GM18870 (cell line): ENCODE data around the gene SH3TC2.

Source experiments
- ATAC-seq: cut with Tn5 transposase; IDR thresholded peaks from one replicate; pipeline ENCODE4 v1.9.1; 2021; ENCODE audit warnings: moderate library complexity; ENCODE audit not compliant: unreplicated experiment

SH3TC2 gene

DNA sequence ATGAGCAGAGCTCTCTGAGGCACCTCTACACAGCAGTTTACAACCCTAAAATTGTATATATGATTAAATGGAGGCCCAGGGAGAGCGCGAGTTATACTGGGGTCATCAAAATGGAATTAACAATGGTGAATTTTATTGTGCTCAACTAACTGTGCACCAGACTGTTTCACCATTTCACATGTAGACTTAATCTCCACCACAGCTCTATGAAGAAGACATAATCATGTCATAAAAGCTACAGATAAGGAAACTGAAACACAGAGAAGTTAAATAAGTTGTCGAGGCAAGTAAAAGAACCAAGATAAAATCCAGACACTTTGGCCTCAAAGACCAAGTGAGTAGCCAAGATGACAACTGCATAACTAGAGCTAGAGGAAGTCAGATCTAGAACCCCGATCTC, 1.5 kb downstream of the SH3TC2 start:
- ATAC-seq, result no peak

DNA sequence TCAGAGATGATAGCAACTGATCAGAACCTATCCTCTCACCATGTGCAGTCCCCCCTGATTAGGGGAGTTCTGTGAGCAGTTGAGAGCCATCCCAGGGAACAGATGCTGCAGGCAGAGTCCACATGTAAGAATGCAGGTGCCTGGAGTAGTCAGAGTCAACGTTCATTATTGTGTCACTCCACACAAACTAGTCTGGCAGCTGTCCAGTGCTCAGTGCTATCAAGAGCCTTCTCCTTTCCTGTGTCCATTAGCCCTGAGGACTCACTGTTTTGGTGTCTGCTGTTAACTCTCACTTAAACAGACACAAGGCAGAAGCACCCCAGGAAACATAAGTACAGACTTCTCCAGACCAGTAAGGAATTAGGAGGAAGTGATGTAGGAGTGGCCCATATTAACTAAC, 2.5 kb downstream of the SH3TC2 start:
- no peak for ATAC-seq

DNA sequence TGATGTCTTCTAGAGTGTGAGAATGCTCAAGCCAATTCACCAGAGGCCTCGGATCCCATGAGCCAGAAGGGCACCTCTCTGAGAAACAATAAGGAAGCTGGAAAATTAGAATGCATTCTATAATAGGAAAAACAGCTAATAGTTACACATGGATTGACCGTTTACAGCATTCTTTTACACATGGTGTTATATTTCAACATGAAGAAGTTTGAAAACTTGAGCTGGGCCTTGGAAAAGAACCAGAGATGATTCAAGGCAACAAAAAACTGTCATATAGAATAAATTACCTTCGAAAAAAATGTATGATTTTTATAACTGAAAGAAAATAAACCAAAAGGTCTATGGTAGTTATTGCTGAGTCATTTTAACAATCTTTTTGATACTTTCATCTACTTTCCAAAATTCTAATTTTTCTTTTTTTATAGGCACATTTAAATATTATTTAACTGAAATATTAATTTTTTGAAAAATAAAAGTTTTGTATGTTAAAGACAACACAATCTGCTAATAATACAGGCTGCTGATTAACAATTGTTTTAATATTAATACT, 6.2 kb downstream of the SH3TC2 start:
- no peak for ATAC-seq

DNA sequence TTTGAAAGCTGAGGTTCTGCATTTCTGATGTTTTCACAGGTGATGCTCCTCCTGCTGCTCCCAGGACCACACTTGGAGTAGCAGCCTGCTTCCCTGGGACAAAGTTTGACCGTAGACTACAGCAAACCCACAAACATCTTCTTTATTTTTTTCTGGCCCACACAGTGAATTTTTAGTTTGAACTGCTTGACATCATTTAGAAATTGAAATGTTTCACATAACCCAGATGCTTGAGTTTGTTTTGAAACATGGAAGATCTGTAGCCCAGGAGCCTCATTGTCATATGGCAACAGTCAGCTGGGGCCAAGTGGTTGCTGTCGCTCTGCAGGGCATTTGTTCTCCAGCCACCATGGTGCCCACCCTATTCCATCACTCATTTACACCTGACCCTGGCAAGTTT, 8.4 kb downstream of the SH3TC2 start:
- ATAC-seq, result no peak

DNA sequence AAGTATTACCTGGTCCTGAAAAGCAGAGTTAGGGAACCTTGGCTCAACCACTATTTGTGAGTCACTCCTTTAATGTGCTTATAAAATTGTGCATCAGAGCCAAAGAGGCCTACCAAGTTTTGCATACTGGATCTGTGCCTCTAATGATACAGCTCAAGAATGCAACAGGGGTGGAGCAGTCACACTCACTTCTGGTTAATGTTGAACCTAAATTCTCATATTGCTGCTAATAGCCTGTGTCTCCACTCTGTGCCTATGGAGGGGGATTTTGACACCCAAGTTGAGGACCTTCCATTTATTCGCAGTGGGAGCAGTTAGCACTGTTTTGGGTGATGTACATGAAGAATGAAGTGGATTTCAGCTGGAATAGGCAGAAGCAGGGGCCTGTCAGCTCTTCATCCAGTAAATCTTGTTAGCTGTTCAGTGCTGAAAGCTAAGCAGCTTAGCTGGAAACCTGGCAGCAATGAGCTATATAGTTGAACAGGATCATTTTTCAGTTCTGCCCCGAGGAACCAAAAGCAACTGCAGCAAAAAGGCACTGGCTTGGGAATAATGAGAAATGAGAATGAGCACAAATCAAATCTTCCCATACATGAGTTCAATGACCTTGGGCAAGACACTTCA, 9.7 kb downstream of the SH3TC2 start:
- no peak for ATAC-seq

DNA sequence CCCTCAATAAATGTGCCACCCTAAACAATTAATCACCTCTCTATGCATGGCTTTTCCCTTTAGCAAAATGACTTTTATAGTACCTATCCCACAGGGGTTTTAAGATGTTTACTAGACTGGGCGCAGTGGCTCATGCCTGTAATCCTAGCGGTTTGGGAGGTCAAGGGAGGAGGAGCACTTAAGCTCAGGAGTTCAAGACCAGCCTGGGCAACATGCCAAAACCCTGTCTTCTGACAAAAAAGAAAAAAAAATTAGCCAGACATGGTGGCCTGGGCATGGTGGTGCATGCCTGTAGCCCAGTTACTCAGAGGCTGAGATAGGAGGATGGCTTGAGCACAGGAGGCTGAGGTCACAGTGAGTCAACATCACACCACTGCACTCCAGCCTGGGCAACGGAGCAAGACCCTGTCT, 13.5 kb downstream of the SH3TC2 start:
- no peak for ATAC-seq

DNA sequence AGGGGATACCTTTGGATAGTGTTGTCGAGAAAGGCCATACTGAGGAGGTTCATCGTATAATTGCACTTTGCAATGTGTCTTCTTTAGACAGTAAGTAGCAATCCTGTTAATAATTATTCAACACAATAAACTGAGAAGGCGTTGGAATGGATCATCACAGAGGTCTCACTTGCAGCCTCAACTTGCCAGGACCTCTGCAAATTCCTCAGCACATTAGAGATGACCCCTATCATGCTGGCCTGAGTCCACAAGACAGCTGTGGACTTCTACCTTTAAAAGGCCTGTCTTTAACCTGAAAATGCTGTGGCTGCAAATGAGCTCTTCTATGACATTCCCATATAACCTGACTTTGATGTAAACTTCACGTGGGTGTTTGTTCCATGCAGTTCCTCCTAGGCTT, 14.1 kb downstream of the SH3TC2 start:
- no peak for ATAC-seq

DNA sequence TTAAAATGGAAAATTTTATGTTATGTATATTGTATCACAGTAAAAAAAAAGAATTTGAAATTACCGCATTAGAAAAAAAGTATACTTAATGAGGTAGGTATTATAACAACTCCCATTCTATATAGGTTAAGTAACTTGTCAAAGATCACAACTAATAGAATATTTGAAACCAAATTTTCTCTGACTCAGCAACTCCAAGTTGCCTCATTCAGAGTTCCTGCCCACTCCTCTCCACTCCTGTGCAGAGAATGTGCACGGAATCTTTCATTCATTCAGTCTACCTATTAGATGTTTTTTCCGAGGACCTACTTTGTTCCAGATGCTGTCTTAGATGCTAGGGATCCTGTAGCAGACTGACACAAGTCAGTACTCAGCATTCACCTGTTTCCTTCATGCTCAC, 15.4 kb downstream of the SH3TC2 start:
- no peak for ATAC-seq

DNA sequence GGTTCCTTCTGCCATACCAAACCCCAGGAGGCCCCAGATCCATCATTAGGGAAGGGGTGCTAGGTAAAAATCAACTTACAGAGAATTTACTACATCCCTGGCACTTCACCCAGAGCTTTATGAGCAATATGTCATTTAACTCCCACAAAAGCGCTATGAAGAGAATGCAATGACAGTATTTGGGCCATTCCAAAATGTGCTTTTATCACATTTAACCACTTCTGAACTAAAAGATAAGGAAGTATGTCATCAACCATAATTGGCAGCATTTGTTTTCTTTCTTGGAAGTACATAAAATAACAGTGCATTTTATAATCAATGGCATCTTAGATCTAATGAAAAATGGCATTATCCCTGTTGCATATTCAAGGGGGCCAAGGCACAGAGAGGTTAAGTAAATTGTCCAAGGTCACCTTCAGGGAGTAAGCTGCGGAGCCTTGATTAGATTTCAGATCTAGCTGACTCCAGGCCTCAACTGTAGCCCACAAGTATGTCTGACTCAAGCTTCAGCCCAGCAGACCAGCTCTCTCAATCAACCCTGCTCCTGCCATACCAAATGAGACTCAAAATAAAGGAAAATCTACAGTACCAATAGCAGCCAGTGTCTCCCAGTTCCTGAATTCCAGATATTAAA, 16.5 kb downstream of the SH3TC2 start:
- no peak for ATAC-seq

DNA sequence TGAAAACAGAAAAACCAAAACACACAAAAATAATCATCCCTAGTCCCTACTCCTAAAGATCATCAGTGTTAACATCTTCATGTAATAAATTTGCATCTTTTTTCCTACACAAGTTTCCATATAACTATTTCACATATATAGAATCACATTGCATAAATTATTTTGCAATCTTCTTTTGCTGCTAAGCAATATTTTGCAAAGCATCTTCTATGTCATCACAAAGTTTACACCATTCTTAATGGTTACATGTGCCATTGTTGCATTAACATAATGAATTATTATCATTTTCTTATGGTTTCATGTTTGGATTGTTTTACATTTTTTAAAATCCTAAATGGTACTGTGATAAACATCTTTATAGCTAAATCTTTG, 17.8 kb downstream of the SH3TC2 start:
- ATAC-seq, result no peak

DNA sequence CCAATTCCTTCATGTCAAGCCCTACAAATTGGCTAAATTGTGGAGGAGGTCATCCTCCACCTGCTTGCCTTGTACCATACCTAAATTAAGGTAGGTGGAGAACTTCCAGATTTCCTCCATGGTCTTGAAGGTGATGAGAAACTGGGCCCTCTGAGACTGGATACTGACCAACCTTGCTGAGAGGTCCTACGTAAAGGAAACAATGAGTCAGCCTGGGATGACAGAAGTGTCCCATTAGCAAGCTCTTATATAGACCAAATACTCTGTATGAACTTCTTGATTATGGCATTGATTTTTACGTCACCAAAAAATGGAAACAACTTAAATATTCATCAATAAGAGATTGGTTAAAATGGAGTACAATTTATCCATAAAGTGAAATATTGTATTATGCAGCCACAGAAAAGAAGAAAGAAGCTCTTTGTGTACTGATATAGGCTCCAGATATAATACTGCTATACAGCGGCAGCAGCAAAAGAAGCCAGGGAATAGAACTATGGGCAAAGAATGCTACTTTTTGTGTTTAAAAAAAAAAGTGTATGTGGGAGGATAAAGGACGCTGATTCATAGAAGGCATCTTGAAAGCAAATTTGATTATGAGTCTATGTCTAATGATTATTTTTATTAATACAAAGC, 18.3 kb downstream of the SH3TC2 start:
- no peak for ATAC-seq

DNA sequence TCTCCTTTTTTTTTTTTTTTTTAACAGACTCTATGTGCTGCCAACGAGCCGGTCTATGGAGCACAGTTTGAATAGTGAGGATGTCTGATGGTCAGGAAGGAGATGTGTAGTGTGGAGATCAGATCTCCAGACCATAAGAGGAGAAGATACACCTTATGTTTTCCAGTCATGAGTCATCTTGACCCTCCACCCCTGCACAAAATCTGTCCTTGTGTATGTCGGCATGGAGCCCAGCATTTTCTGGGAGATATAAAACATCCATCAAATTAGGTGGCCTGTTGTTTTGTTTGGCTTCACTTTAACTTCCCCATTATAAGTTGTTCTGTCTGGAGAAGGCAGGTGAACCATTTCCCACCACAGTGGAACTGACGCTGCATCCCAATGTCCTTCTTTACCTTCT, 19.2 kb downstream of the SH3TC2 start:
- no peak for ATAC-seq

DNA sequence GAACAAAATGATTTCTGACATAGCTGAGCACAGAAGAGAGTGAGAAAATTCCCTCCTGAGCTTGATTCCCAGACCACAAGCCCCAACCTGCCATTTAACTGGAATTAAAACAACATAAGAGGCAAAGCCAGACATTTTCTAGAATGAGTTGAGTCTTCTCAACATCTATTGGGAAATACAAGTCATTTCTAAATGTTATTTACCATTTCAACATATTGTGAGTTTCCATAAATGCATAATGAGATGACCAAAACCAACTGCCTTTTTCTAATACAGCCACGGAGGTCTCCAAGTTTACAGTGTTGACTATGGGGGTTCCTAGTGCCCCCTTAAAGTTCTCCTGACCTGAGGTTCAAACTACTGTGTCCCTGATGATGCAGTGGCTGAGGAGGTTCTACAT, 20.0 kb downstream of the SH3TC2 start:
- no peak for ATAC-seq

DNA sequence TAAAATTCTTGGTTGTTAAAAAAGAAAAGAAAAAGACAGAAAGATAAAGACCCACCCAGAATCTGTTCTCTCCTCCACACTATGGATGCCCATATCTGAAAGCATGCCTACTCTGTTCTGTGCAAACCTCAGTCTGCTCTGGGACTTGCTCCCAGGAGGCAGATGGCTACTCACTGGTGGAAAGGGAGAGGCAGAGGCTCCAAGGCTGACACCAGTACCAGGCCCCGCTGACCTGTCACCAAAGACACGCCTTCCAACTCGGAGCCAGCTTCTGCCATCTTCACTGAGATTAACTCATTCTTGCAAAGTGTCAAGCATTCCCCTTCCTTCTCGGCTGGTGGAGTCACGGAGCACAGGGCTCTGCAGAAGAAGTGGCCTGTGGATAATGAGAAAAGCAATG, 21.6 kb downstream of the SH3TC2 start:
- no peak for ATAC-seq

DNA sequence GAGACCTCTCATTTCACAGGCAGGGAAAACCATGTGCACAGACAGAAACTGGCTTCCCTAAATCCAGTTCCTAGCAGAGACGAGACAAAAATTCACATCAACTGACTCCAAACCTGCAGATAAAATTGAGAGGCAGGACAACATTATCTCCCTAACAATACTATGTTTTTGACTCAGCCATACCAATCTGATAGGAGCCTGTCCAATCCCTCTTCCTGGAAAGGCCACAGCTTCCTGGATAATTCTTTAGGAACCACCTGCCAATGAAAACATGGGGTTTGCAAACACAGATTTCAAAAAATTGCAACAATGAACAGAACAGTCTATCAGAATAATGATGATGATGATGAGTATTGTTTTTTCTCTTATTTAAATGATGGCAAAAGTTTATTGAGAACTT, 22.4 kb downstream of the SH3TC2 start:
- no peak for ATAC-seq

DNA sequence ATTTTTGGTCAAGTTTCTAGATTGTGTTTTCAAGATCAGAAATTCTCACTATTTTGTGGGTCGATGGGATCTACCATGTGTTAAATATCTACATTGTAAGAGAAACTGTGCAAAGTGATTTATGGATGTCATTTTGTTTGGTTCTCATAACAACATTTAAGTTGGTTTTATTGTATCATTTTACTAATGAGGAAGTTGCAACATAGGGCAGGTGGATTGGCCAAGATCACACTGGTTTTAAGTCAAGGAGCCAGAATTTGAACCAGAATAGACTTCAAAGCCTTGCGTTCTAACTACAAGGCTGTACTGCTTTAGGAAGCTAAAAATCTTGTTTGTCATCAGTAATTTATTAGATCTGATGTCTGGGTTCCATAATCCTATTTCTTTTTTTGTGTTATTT, 23.4 kb downstream of the SH3TC2 start:
- no peak for ATAC-seq

DNA sequence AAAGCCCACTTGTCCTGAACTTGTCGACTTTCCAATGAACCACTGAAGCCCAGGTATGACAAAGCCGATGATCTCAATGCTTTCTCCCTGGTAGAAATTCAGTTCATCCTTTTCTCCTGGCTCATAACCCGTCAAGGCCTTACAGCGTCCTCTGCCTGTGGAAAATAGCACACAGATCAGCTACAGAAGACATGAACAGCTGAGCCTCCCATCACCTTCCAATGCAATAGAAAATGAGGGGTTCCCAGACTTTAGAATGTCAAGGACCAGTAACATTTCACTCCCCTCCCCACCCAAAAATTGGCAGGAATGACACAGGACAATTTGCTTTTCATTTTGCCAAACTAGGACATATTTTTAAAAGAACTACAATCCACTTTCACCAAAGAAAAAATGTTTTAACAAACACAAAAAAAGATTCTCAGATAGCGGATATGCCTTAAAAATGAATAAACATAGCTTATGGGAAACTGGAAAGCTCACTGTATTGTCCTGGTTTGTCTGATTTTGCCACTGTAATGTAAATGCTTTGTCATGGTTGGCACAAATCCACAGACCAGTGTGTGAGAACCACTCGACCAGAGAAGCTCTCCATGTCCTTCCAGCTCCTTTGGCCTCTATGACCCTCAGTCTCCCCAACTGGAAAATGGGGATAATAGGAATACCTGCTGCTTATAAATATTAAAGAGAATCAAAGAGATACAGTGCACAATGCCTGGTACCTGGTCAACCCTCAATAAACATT, 24.4 kb downstream of the SH3TC2 start:
- ATAC-seq, result no peak

DNA sequence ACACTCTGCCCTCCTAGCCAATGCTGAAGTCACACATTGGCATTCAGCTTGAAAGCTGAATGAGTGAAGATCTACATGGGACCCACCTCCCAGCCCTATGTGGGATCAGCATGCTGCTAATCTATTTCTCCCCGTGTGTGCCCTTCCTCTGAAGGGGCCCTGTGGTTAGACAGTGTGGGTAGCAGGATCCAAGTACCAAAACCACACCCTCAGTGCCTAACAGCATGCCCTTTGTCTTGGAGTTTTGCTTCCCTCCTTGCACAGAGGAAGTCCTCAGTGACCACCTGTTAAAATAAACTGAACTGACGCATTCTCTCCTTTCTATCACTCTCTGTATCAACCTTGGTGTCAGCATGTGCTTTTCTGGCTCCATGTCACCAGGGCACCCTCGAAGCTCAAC, 25.0 kb downstream of the SH3TC2 start:
- no peak for ATAC-seq

DNA sequence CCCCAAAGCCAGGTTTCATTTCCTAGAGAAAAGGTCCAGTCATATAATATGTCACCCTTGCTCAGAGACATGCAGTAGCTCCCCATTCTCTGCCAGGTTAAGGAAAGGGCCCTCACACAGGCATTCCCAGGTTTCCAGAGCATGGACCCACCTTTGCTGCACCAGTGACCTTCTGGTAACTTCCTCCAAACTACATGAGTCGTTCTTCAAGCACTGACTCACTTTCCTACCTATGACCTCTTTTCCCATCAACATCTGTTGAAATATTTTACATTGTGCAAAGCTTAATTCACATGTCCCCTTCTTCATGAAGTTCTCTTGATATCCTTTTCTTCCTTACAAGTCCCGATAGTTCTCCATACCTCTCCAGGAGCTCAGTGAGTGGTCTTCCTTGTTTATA, 25.9 kb downstream of the SH3TC2 start:
- no peak for ATAC-seq

DNA sequence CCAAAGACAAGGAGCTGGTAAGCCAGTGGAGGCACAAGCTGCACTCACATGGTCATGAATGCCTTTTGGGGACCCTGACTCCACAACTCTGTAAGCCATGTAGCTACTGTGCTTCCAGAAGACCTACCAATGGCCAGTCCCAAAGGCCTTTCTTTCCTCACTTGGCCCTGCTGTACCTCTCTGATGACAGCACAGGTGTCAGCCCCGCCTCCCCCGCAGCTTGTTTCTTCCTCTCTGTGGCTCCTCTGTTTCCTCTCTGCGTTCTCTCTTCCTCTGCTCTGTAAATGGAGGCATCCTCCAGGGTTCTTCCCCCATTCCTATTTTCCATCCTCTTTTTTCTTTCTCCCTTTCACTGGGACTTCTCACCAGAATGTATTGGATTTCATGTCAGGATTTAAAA, 26.7 kb downstream of the SH3TC2 start:
- no peak for ATAC-seq

DNA sequence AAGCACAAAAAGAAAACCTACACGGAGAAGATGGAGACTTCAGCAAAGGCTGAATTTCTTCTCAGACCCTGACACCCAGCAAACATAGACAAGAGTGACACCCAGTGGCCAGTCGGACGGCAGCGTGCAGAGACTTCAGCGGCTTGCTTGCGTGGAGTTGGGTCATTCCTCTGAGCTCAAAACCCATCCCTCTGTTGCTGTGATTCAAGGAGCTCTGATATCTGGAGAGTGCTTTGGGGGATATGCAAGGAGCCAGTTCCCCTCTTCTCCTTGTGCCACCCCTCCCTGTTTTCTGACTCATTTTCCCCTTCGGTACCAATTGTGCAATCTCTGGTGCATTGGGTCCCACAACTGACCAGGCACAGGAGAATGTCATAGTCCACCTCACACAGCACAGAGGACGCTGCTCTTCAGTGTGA, 27.5 kb downstream of the SH3TC2 start:
- ATAC-seq, result peak; percentile 88
